Activated T-helper 1 cell treated with anti-CD3 and anti-CD28 coated beads, Interleukin-12 subunit alpha, Interleukin-12 subunit beta, Interleukin-2, Interleukin-4 antibody, amounts not matched to agents 30 ng/mL and 10 ng/mL and 1 ng/mL, durations not matched to agents 14 hours and 24 hours and 36 hours (primary cell): Measurements from ENCODE around the gene CMYA5. TPM values are rescaled to one million over a fixed set of nuclear protein-coding genes. Genes with fewer than 3 reads are reported as not detected.
"Not testable (repeated sequence)": the region's sequence is repeated elsewhere in the genome, so short reads cannot be mapped to it uniquely, and the experiment has no call there.

Experiments
- DNase-seq: peaks from one replicate; pipeline ENCODE4 v3.0.0; 2021; ENCODE audit warnings: low spot score
- H3K27ac Mint-ChIP-seq: one replicate; pipeline ENCODE4 v1.8.0; 2021; ENCODE audit warnings: mild to moderate bottlenecking, mixed read lengths
- H3K27me3 Mint-ChIP-seq: one replicate; pipeline ENCODE4 v1.8.0; 2022; ENCODE audit warnings: mild to moderate bottlenecking, moderate library complexity, mixed read lengths; ENCODE audit not compliant: insufficient read depth
- H3K36me3 Mint-ChIP-seq: one replicate; pipeline ENCODE4 v1.8.0; 2021; ENCODE audit warnings: low read depth, mixed read lengths
- H3K4me1 Mint-ChIP-seq: one replicate; pipeline ENCODE4 v1.8.0; 2021; ENCODE audit warnings: low read depth, mixed read lengths
- H3K4me3 Mint-ChIP-seq: one replicate; pipeline ENCODE4 v1.8.0; 2021; ENCODE audit warnings: mild to moderate bottlenecking, moderate library complexity, mixed read lengths
- H3K9me3 Mint-ChIP-seq: one replicate; pipeline ENCODE4 v1.8.0; 2021; ENCODE audit warnings: mixed read lengths
- intact Hi-C: fragments of 100-400 bp; cut with micrococcal nuclease; formaldehyde crosslinking; loops from one replicate; pipeline ENCODE4 v1.15.1; 2024
- total RNA-seq: library from RNA; stranded (reverse); gene quantifications from 2 replicates; pipeline ENCODE4 v1.2.3, GENCODE V29; 2022

CMYA5 gene
- 0.10 and 0.15 TPM in 2 replicates for total RNA-seq

DNA sequence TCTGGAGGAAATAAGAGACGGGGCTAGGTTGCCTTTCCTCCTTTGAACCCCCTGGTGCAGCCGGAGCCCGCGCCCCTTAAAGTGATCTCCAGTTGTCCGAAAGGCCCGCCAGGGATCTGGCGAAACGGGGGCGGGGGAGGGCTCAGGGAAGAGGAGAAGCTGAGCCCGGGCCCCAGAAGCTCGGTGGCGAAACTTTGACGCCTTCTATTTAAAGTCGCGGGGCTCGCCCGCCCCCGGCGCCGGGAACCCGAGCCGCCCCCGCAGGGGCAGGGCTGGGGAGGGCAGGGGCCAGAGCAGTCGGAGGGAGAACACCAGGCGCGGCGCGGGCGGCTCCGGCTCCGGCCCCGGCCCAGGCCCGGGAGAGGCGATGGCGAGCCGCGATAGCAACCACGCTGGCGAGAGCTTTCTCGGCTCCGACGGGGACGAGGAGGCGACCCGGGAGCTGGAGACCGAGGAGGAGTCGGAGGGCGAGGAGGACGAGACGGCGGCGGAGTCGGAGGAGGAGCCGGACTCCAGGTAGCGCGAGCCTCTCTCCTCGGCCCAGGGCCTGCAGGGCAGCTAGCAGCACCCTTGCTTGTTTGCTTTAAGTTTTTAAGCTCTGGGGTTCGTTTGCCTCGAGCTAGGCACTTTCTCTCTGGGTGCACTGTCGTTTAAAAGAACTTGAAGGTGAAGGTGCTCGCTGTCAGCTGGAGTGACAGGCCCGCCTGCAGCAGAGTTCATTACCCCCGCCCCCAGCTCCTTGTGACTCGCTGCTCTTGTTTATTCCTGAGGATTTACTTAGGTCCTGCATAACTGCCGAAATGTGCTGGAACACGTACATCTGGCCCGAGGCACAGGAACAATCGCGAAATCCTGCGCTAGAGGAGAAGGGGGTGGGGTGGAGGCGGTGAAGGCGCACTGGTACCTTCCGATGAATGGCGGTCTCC is at the start of gene CMYA5:
Gene CMYA5 (plus strand): TSS at position 296 of the 926 bp plus-strand sequence. CDS start 72 bp downstream, at position 368.
- no peaks in the 10 kb centered on the region for H3K9me3 Mint-ChIP-seq
- peaks cover 19% of the 10 kb centered on the region for H3K36me3 Mint-ChIP-seq
- H3K4me1 Mint-ChIP-seq, result peaks cover 7% of the 10 kb centered on the region
- no peak within 1 kb of the TSS for H3K27ac Mint-ChIP-seq
- H3K4me3 Mint-ChIP-seq, result no peak within 1 kb of the TSS
- DNase-seq, result no peak
- no peaks in the 10 kb centered on the region for H3K27me3 Mint-ChIP-seq
- intact Hi-C loops, result no loop called here

DNA sequence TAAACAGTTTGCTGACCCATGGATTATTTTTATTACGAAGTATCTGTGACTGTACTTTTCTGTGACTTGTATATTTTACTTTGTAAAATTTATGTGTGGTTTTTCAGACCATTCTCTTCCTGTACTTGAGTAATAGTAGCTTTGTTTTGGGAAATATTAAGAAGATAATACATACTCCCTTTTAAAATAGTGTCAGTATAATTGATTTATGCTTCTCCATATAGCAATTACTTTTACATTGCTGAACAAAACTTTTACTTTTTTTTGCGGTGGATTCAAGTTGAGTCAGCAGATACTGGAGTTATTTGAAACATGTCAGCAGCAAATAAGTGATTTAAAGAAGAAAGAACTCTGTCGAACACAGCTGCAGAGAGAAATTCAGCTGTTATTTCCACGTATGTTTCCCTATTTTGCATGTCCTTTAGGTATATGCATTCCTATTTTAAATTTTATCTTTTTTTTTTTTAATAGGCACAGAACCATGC is 49.0 kb upstream of the CMYA5 start:
- no peak for DNase-seq
- H3K27me3 Mint-ChIP-seq, result no peaks in the 10 kb centered on the region
- no peak overlapping the region for H3K4me3 Mint-ChIP-seq
- H3K36me3 Mint-ChIP-seq, result peaks cover 34% of the 10 kb centered on the region
- intact Hi-C loops, result no loop called here
- no peak overlapping the region for H3K27ac Mint-ChIP-seq
- no peaks in the 10 kb centered on the region for H3K9me3 Mint-ChIP-seq
- peaks cover 21% of the 10 kb centered on the region for H3K4me1 Mint-ChIP-seq

DNA sequence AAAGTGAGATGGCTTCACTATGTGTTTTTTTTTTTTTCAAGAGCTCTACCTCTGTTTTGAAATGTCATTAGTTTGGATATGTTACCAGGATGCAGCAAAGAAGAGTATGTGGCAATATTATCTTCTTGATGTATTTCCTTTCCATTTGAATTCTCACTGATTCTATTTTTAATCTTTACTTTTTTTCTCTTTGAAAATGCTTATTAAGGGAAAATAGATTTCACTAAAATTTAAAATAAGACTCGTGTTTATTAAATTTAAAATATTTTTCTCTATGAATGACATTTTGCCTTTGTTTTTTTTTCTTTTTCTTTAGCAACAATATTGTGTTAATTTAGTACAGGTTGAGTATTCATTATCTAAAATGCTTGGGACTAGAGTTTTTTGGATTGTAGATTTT is 48.2 kb upstream of the CMYA5 start:
- no peak overlapping the region for H3K27ac Mint-ChIP-seq
- peaks cover 21% of the 10 kb centered on the region for H3K4me1 Mint-ChIP-seq
- H3K9me3 Mint-ChIP-seq, result no peaks in the 10 kb centered on the region
- intact Hi-C loops, result no loop called here
- peaks cover 38% of the 10 kb centered on the region for H3K36me3 Mint-ChIP-seq
- no peaks in the 10 kb centered on the region for H3K27me3 Mint-ChIP-seq
- no peak overlapping the region for H3K4me3 Mint-ChIP-seq
- DNase-seq, result no peak

DNA sequence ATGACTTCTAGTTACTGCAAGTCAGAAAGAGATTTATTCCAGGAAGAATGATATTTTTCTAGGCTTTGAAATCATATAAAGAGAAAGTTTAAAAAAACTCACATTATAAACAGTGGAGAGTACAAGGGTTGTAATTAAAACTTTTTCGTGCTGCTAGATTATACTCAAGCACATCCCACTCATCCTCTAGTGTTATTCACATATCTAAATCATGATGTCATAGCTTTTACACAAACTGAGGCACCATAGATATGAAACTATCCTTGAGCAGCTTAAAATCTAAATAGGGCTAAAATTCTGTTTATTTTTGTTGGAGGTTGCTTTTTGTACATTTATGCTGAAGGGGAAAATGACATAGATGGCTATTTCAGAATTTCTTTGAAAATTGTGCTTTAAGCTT is 47.4 kb upstream of the CMYA5 start:
- no peak overlapping the region for H3K4me3 Mint-ChIP-seq
- no peak for DNase-seq
- no peaks in the 10 kb centered on the region for H3K27me3 Mint-ChIP-seq
- no peak overlapping the region for H3K27ac Mint-ChIP-seq
- H3K36me3 Mint-ChIP-seq, result peaks cover 37% of the 10 kb centered on the region
- no peaks in the 10 kb centered on the region for H3K9me3 Mint-ChIP-seq
- intact Hi-C loops, result no loop called here
- H3K4me1 Mint-ChIP-seq, result peaks cover 21% of the 10 kb centered on the region

DNA sequence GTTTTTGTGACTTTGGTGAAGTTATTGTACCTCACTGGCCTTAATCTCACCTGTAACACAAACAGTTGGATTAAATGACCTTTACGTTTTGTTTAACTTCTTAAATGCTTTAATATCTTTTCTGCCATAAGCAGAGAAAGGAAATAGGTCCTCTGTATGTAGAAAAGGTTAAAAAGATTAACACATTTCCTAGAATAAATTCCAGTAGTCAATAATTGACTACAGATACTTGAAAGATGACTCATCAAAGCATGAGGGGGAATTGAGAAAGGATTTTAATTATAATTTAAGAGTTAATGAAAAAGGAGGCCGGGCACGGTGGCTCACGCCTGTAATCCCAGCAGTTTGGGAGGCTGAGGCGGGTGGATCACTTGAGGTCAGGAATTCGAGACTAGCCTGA is 35.8 kb upstream of the CMYA5 start:
- intact Hi-C loops, result no loop called here
- Mint-ChIP-seq H3K27ac (no peak overlapping the region), H3K9me3 (no peaks in the 10 kb centered on the region), H3K27me3 (no peaks in the 10 kb centered on the region), H3K36me3 (peaks cover 25% of the 10 kb centered on the region), H3K4me1 (no peaks in the 10 kb centered on the region), H3K4me3 (no peak overlapping the region)
- no peak for DNase-seq

DNA sequence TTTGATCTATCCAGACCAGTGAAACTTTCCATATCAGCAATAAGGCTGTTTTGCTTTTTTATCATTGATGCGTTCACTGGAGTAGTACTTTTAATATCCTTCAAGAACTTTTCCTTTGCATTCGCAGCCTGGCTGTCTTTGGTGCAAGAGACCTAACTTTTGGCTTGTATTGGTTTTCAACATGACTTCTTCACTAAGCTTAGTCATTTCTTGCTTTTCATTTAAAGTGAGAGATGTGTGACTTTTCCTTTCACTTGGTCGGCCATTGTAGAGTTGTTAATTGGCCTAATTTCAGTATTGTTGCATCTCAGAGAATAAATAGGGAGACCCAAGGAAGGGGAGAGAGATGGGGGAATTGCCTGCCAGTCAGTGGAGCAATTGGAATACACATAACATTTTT is 26.4 kb upstream of the CMYA5 start:
- H3K27ac Mint-ChIP-seq, result no peak overlapping the region
- H3K4me3 Mint-ChIP-seq, result no peak overlapping the region
- intact Hi-C loops, result no loop called here

DNA sequence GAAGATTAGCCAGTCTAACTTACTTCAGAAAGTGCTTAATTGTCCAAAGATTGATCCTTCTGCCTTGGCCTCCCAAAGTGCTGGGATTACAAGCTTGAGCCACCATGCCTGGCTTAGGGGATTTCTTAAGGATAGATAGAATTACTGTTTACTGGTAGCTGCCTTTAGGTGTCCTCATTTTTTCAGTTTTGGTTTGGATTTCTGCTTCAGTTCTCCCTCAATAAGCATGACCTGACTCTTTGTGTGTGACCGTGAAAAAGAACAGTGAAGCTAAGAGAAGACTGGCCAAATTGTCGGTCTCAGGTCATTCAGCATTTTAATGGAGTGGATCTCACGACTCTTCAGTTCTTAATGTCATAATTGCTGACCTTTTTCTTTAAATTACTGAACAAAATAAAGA is 22.9 kb upstream of the CMYA5 start:
- DNase-seq, result no peak
- Mint-ChIP-seq H3K27ac (no peak overlapping the region), H3K27me3 (no peaks in the 10 kb centered on the region), H3K9me3 (no peaks in the 10 kb centered on the region), H3K4me3 (no peak overlapping the region), H3K36me3 (peaks cover 33% of the 10 kb centered on the region), H3K4me1 (peaks cover 18% of the 10 kb centered on the region)
- intact Hi-C loops, result no loop called here

More for the DNA sequence above, 26.4 kb upstream of the CMYA5 start:
- peaks cover 33% of the 10 kb centered on the region for H3K36me3 Mint-ChIP-seq
- H3K9me3 Mint-ChIP-seq, result no peaks in the 10 kb centered on the region
- no peaks in the 10 kb centered on the region for H3K27me3 Mint-ChIP-seq
- no peak for DNase-seq
- H3K4me1 Mint-ChIP-seq, result peaks cover 19% of the 10 kb centered on the region

DNA sequence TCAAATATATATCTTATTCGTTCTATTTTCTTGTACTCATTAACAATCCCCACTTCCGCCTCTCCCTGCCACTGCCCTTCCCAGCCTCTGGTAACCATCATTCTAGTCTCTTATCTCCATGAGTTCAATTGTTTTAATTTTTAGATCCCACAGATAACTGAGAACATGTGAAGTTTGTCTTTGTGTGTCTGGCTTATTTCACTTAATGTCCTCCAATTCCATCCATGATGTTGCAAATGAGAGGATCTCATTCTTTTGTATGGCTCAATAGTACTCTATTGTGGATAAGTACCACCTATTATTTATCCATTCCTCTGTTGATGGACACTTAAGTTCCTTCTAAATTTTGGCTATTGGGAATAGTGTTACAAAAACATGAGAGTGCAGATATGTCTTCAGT is 17.2 kb upstream of the CMYA5 start:
- DNase-seq, result no peak
- no peaks in the 10 kb centered on the region for H3K27me3 Mint-ChIP-seq

DNA sequence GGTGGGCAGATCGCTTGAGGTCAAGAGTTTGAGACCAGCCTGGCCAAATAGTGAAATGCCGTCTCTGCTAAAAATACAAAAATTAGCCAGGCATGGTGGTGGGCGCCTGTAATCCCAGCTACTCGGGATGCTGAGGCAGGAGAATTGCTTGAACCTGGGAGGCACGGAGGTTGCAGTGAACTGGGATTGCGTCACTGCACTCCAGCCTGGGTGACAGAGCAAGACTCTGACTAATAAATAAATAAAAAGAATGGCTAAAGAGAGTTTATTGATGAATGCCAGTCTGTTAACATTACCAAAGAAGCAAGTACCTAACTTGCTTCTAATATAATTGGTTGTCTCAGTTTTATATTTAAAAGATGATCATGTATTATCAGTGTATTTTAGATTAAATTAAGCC is 13.3 kb upstream of the CMYA5 start:
- H3K27me3 Mint-ChIP-seq, H3K27ac Mint-ChIP-seq, intact Hi-C loops, H3K4me3 Mint-ChIP-seq, H3K4me1 Mint-ChIP-seq, DNase-seq, H3K9me3 Mint-ChIP-seq: not testable (repeated sequence)
- peaks cover 34% of the 10 kb centered on the region for H3K36me3 Mint-ChIP-seq

More for the DNA sequence above, 17.2 kb upstream of the CMYA5 start:
- intact Hi-C loops, result no loop called here
- H3K4me1 Mint-ChIP-seq, result no peaks in the 10 kb centered on the region
- H3K27ac Mint-ChIP-seq, result no peak overlapping the region
- H3K4me3 Mint-ChIP-seq, result no peak overlapping the region
- H3K36me3 Mint-ChIP-seq, result peaks cover 30% of the 10 kb centered on the region
- no peaks in the 10 kb centered on the region for H3K9me3 Mint-ChIP-seq

DNA sequence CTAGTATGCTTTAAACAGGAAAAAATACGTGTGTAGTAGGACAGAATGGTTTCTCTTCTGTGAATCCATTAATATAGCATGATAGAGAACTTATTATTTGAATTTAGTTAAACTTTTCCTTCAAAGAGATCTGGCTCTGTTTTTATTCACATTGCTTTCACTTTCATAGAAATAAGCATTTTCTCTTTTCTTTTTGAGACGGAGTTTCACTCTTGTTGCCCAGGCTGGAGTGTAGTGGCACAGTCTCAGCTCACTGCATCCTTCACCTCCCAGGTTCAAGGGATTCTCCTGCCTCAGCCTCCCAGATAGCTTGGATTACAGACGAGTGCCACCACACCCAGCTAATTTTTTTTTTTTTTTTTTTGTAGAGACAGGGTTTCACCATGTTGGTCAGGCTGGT is 7.5 kb upstream of the CMYA5 start:
- H3K27me3 Mint-ChIP-seq, DNase-seq, H3K9me3 Mint-ChIP-seq, intact Hi-C loops, H3K4me3 Mint-ChIP-seq, H3K27ac Mint-ChIP-seq: not testable (repeated sequence)
- H3K4me1 Mint-ChIP-seq, result peaks cover 28% of the 10 kb centered on the region
- H3K36me3 Mint-ChIP-seq, result peaks cover 41% of the 10 kb centered on the region

DNA sequence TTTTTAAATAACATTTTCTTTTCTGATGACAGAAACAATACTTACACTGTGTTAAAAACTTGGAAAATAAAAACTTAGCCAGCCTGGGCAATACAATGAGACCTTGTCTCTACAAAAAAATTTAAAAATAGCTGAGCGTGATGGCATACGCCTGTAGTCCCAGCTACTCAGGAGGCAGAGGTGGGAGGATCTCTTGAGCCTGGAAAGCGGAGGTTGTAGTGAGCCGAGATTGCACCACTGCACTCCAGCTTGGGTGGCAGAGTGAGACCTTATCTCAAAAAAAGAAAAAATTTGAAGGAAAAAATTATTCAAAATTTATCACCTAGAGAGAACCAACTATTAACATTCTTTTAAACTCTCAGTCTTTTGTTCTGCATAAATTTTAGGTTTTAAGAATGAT is 4.9 kb upstream of the CMYA5 start:
- Mint-ChIP-seq H3K36me3 (peaks cover 44% of the 10 kb centered on the region), H3K27me3 (no peaks in the 10 kb centered on the region), H3K4me1 (peaks cover 28% of the 10 kb centered on the region), H3K9me3 (no peaks in the 10 kb centered on the region), H3K27ac (no peak overlapping the region), H3K4me3 (no peak overlapping the region)
- intact Hi-C loops, result no loop called here
- DNase-seq, result no peak

DNA sequence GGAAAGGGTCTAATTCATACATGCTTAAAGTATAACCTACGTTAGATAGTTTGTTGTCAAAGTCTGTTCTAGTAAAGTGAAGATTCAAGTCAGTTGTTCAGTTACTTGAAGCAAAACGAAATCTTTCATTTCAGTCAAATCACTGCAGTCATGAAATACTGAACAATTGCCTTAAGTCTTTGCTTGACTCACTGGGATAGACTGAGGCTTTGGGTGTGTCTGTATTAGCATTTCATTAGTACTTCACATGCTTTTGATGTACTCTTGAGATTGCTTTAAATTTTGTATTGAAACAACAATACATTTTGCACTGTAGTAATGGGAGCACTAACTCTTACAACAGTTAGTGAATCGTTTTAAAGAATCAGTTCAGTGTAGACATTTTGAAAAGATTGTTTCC is 4.0 kb upstream of the CMYA5 start:
- no peaks in the 10 kb centered on the region for H3K27me3 Mint-ChIP-seq
- peaks cover 26% of the 10 kb centered on the region for H3K4me1 Mint-ChIP-seq
- no peaks in the 10 kb centered on the region for H3K9me3 Mint-ChIP-seq
- no peak for DNase-seq
- no peak overlapping the region for H3K4me3 Mint-ChIP-seq
- no peak overlapping the region for H3K27ac Mint-ChIP-seq
- intact Hi-C loops, result no loop called here
- H3K36me3 Mint-ChIP-seq, result peaks cover 39% of the 10 kb centered on the region

DNA sequence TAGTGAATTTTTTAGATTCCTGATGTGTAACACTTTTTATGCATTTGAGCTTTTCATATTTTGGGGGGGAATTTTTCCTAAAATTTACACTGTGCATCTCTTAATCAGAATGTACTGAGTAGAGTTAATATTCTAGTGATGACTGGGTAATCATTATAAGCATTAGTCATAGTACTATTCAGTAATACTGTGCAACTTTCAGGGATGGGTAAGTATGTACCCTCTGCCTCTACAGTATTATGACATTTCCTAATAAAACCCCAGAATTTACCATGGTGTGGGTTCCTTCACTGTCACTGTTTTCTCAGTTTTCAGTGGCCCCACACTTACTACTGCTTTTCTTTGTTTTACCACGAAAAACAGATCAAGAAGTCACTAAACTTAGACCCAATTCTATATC is 2.8 kb upstream of the CMYA5 start:
- no peak for DNase-seq
- H3K36me3 Mint-ChIP-seq, result peaks cover 31% of the 10 kb centered on the region
- no peak overlapping the region for H3K4me3 Mint-ChIP-seq
- no peaks in the 10 kb centered on the region for H3K9me3 Mint-ChIP-seq
- H3K4me1 Mint-ChIP-seq, result peaks cover 17% of the 10 kb centered on the region
- intact Hi-C loops, result no loop called here
- no peaks in the 10 kb centered on the region for H3K27me3 Mint-ChIP-seq
- no peak overlapping the region for H3K27ac Mint-ChIP-seq
